ENCODE data around the gene BIVM.
"Not testable (repeated sequence)": the region's sequence is repeated elsewhere in the genome, so short reads cannot be mapped to it uniquely, and the experiment has no call there.

The BIVM gene

DNA sequence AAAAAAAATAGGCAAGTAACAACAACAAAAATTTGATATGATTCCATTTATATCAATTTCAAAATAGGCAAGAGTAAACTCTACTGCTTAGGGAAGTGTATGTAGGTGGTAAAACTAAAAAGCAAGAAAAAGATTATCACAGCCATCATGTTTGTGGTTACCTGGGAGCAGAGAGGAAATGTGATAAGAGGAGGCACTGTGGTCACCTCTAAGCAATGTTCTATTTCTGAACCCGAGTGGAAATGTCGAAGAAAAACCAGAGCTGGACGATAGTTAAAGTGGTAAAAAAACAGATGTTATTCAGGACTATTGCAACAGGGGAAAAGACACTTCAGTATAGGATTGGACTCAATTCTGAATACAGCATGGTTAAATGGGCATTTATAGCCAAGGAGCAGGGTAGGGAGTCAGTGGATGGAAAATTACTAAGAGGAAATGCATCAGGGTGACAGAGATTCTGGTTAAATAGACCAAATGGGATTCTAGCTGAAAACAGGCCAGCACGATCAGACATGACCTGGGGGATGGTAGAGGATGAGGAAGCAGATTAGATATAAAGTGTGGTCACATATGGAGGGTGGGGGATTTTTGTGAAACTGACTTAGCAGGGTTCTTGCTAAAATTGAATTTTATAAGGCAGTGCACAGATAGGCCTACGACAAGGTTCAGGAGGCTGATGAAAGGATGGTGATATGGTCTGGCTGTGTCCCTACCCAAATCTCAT lies 19.3 kb upstream of the BIVM start:
- TF ChIP-seq, protein P1, sequence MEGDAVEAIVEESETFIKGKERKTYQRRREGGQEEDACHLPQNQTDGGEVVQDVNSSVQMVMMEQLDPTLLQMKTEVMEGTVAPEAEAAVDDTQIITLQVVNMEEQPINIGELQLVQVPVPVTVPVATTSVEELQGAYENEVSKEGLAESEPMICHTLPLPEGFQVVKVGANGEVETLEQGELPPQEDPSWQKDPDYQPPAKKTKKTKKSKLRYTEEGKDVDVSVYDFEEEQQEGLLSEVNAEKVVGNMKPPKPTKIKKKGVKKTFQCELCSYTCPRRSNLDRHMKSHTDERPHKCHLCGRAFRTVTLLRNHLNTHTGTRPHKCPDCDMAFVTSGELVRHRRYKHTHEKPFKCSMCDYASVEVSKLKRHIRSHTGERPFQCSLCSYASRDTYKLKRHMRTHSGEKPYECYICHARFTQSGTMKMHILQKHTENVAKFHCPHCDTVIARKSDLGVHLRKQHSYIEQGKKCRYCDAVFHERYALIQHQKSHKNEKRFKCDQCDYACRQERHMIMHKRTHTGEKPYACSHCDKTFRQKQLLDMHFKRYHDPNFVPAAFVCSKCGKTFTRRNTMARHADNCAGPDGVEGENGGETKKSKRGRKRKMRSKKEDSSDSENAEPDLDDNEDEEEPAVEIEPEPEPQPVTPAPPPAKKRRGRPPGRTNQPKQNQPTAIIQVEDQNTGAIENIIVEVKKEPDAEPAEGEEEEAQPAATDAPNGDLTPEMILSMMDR (IDR thresholded peaks at IDR 0.05; ENCODE audit: low read depth, low read length, missing control alignments) = no peak
- in situ Hi-C loops (cut with HindIII; ENCODE audit: low pct_ligation_motif_present, low sequenced_read_pairs) = no loop called here
- Histone ChIP-seq H3K4me3 (ENCODE audit: low read depth, low read length) (no peak overlapping the region), H3K27me3 (replicated peaks) (no peaks in the 10 kb centered on the region), H3K36me3 (replicated peaks) (no peaks in the 10 kb centered on the region), H3K27ac (no peak overlapping the region)
- DNase-seq = no peak

DNA sequence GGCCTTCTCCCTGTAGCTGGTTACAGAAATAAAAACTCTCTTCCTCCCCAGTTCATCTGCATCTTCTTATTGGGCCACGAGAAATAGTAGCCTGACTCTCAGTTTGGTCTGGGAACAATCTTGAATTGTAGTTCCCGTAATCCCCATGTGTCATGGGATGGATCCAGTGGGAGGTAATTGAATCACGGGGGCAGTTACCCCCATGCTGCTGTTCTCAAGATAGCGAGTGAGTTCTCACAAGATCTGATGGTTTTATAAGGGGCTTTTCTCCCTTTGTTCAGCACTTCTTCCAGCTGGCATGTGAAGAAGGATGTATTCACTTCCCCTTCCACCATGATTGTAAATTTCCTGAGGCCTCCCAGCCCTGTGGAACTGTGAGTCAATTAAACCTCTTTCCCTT lies 18.3 kb upstream of the BIVM start:
- H3K27ac ChIP-seq; DNase-seq; H3K36me3 ChIP-seq (replicated peaks); in situ Hi-C loops (cut with HindIII; ENCODE audit: low pct_ligation_motif_present, low sequenced_read_pairs); H3K4me3 ChIP-seq (ENCODE audit: low read depth, low read length); H3K27me3 ChIP-seq (replicated peaks): not testable (repeated sequence)

GRCh38 chr13:102781591-102781990 lies 17.3 kb upstream of the BIVM start:
- TF ChIP-seq, protein P1 (IDR thresholded peaks at IDR 0.05; ENCODE audit: low read depth, low read length, missing control alignments) = no peak
- no peak for DNase-seq
- Histone ChIP-seq H3K36me3 (replicated peaks) (peaks cover 3% of the 10 kb centered on the region), H3K27ac (no peak overlapping the region), H3K4me3 (ENCODE audit: low read depth, low read length) (no peak overlapping the region), H3K27me3 (replicated peaks) (no peaks in the 10 kb centered on the region)
- in situ Hi-C loops (cut with HindIII; ENCODE audit: low pct_ligation_motif_present, low sequenced_read_pairs) = no loop called here

GRCh38 chr13:102784483-102784882 lies 14.4 kb upstream of the BIVM start:
- no peak overlapping the region for H3K27ac ChIP-seq
- peaks cover 25% of the 10 kb centered on the region for H3K36me3 ChIP-seq (replicated peaks)
- H3K4me3 ChIP-seq (ENCODE audit: low read depth, low read length) = no peak overlapping the region
- no peak for DNase-seq
- no peaks in the 10 kb centered on the region for H3K27me3 ChIP-seq (replicated peaks)
- TF ChIP-seq, protein P1 (IDR thresholded peaks at IDR 0.05; ENCODE audit: low read depth, low read length, missing control alignments) = no peak
- in situ Hi-C loops (cut with HindIII; ENCODE audit: low pct_ligation_motif_present, low sequenced_read_pairs) = no loop called here

GRCh38 chr13:102788683-102789082 lies 10.2 kb upstream of the BIVM start:
- Histone ChIP-seq H3K36me3 (replicated peaks) (peaks cover 33% of the 10 kb centered on the region), H3K4me3 (ENCODE audit: low read depth, low read length) (no peak overlapping the region), H3K27ac (no peak overlapping the region), H3K27me3 (replicated peaks) (no peaks in the 10 kb centered on the region)
- in situ Hi-C loops (cut with HindIII; ENCODE audit: low pct_ligation_motif_present, low sequenced_read_pairs) = no loop called here
- DNase-seq = no peak
- TF ChIP-seq, protein P1 (IDR thresholded peaks at IDR 0.05; ENCODE audit: low read depth, low read length, missing control alignments) = no peak

GRCh38 chr13:102792396-102792795 lies 6.5 kb upstream of the BIVM start:
- Histone ChIP-seq H3K4me3 (ENCODE audit: low read depth, low read length) (no peak overlapping the region), H3K27ac (no peak overlapping the region), H3K36me3 (replicated peaks) (peaks cover 24% of the 10 kb centered on the region), H3K27me3 (replicated peaks) (no peaks in the 10 kb centered on the region)
- TF ChIP-seq, protein P1 (IDR thresholded peaks at IDR 0.05; ENCODE audit: low read depth, low read length, missing control alignments) = no peak
- DNase-seq = no peak
- in situ Hi-C loops (cut with HindIII; ENCODE audit: low pct_ligation_motif_present, low sequenced_read_pairs) = no loop called here
